Bronchial epithelial cell (primary cell): Measurements from ENCODE around the gene ENDOV. TPM values are rescaled to one million over a fixed set of nuclear protein-coding genes. Genes with fewer than 3 reads are reported as not detected.
A peak's percentile ranks its signal among the peaks of the same experiment; 100 is the strongest.

Source experiments
- DNase-seq: peaks from one replicate; pipeline ENCODE4 v3.0.0-alpha.2; 2010; ENCODE audit warnings: low read depth
- FAIRE-seq: peaks from 2 replicates; lab custom pipeline; 2011; peaks lifted over from hg19 to GRCh38; lab: Jason Lieb, UNC
- H3K27me3 ChIP-seq: 2 replicates; pipeline ENCODE4 v1.5.1; 2011; ENCODE audit warnings: low read length; ENCODE audit not compliant: control insufficient read depth, insufficient read depth
- H3K36me3 ChIP-seq: 2 replicates; pipeline ENCODE4 v1.5.1; 2011; ENCODE audit warnings: low read length; ENCODE audit not compliant: control insufficient read depth, insufficient read depth
- H3K4me3 ChIP-seq: 2 replicates; pipeline ENCODE4 v1.5.1; 2011; ENCODE audit warnings: mild to moderate bottlenecking, low read depth, low read length, control low read depth
- CTCF ChIP-seq: IDR thresholded peaks from 2 replicates; pipeline ENCODE4 v1.5.1; 2011; ENCODE audit warnings: mild to moderate bottlenecking, moderate library complexity, low read length, control low read depth, inconsistent platforms; ENCODE audit not compliant: insufficient read depth, severe bottlenecking
- total RNA-seq: library from RNA; depleted of rRNA; stranded (reverse); fragments of >200 nt; gene quantifications from 2 replicates; pipeline ENCODE4 v1.2.1, GENCODE V29; 2014

ENDOV gene
- total RNA-seq, 1 donor from 2014 or later, result 19.5 TPM

GRCh38 chr17:80447790-80448189 lies 32.8 kb downstream of the ENDOV start:
- FAIRE-seq, result peak; percentile 99
- no peaks in the 10 kb centered on the region for H3K27me3 ChIP-seq
- TF ChIP-seq CTCF, result no peak
- H3K36me3 ChIP-seq, result no peaks in the 10 kb centered on the region
- no peak overlapping the region for H3K4me3 ChIP-seq
- DNase-seq, result peak; percentile 62

GRCh38 chr17:80449194-80449929 lies 34.4 kb downstream of the ENDOV start:
- no peaks in the 10 kb centered on the region for H3K36me3 ChIP-seq
- no peak for FAIRE-seq
- no peaks in the 10 kb centered on the region for H3K27me3 ChIP-seq
- no peak for DNase-seq
- no peak for TF ChIP-seq CTCF
- no peak overlapping the region for H3K4me3 ChIP-seq

- TF ChIP-seq CTCF, result no peak
- no peak overlapping the region for H3K4me3 ChIP-seq
- no peak for FAIRE-seq
- no peaks in the 10 kb centered on the region for H3K27me3 ChIP-seq
- DNase-seq, result no peak
- no peaks in the 10 kb centered on the region for H3K36me3 ChIP-seq
These were observed 35.1 kb downstream of the ENDOV start for GRCh38 chr17:80449930-80450576.

- H3K4me3 ChIP-seq, result no peak overlapping the region
- no peaks in the 10 kb centered on the region for H3K36me3 ChIP-seq
- no peak for FAIRE-seq
- H3K27me3 ChIP-seq, result no peaks in the 10 kb centered on the region
- no peak for TF ChIP-seq CTCF
- no peak for DNase-seq
These were observed 36.3 kb downstream of the ENDOV start for GRCh38 chr17:80451104-80451775.

- DNase-seq (no peak), FAIRE-seq (no peak)
These were observed 37.4 kb downstream of the ENDOV start for GRCh38 chr17:80452173-80452915.

More at GRCh38 chr17:80452173-80452915, 37.4 kb downstream of the ENDOV start:
- no peaks in the 10 kb centered on the region for H3K27me3 ChIP-seq
- H3K4me3 ChIP-seq, result no peak overlapping the region
- no peak for TF ChIP-seq CTCF
- H3K36me3 ChIP-seq, result no peaks in the 10 kb centered on the region
